Smooth muscle cell (in vitro differentiated cells): ENCODE measurements around the gene ANKK1. TPM values are rescaled to one million over a fixed set of nuclear protein-coding genes. Genes with fewer than 3 reads are reported as not detected.

Experiments
- DNase-seq: peaks from one replicate; lab custom pipeline; 2025; ENCODE audit not compliant: unreplicated experiment; lab: John Stamatoyannopoulos, UW
- H2AFZ ChIP-seq: fragments of 200-600 bp; sonication (generic); 2 replicates; pipeline ENCODE4 v1.6.0; 2016; ENCODE audit warnings: antibody characterized with exemption, low read depth, mild to moderate bottlenecking
- H3F3A ChIP-seq: fragments of 200-600 bp; sonication (generic); 2 replicates; pipeline ENCODE4 v1.6.0; 2017; ENCODE audit warnings: antibody characterized with exemption, low read depth
- H3K27ac ChIP-seq: fragments of 200-600 bp; sonication (generic); 2 replicates; pipeline ENCODE4 v1.5.1; 2016; ENCODE audit warnings: low read depth, mild to moderate bottlenecking
- H3K27me3 ChIP-seq: fragments of 200-600 bp; sonication (generic); 2 replicates; pipeline ENCODE4 v1.6.1; 2016; ENCODE audit warnings: low read depth, mild to moderate bottlenecking
- H3K36me3 ChIP-seq: fragments of 200-600 bp; sonication (generic); 2 replicates; pipeline ENCODE4 v1.5.1; 2016; ENCODE audit warnings: low read depth
- H3K4me1 ChIP-seq: fragments of 200-600 bp; sonication (generic); 2 replicates; pipeline ENCODE4 v1.5.1; 2016; ENCODE audit warnings: low read depth
- H3K4me2 ChIP-seq: fragments of 200-600 bp; sonication (generic); 2 replicates; pipeline ENCODE4 v1.6.0; 2016; ENCODE audit warnings: mild to moderate bottlenecking
- H3K4me3 ChIP-seq: fragments of 200-600 bp; sonication (generic); 2 replicates; pipeline ENCODE4 v1.5.1; 2016; ENCODE audit warnings: mild to moderate bottlenecking
- H3K79me2 ChIP-seq: fragments of 200-600 bp; sonication (generic); 2 replicates; pipeline ENCODE4 v1.6.0; 2016; ENCODE audit warnings: low read depth, mild to moderate bottlenecking
- H3K9ac ChIP-seq: fragments of 200-600 bp; sonication (generic); 2 replicates; pipeline ENCODE4 v1.6.0; 2016; ENCODE audit warnings: low read depth
- H3K9me3 ChIP-seq: fragments of 200-600 bp; sonication (generic); replicated peaks from 2 replicates; pipeline ENCODE4 v1.5.1; 2016; ENCODE audit warnings: low read depth
- H4K20me1 ChIP-seq: fragments of 200-600 bp; sonication (generic); 2 replicates; pipeline ENCODE4 v1.6.0; 2016; ENCODE audit warnings: low read depth
- WGBS: methylation state at CpG from one replicate; pipeline ENCODE4 v1.1.7; 2016; ENCODE audit warnings: low lambda C conversion rate; 5-methylcytosine and 5-hydroxymethylcytosine counted together
- polyA plus RNA-seq: library from polyadenylated mRNA; unstranded; fragments of >200 nt; fragmentation: Nextera tagmentation; extraction: Ambion mirVana; gene quantifications from 2 replicates; pipeline ENCODE4 v1.2.1, GENCODE V29; 2016
- total RNA-seq: library from RNA; depleted of rRNA; stranded (reverse); fragments of >200 nt; gene quantifications from 2 replicates; pipeline ENCODE4 v1.2.3, GENCODE V29; 2014
- TF ChIP-seq, protein P1 (sequence below): fragments of 200-600 bp; sonication (generic); IDR thresholded peaks from 2 replicates; pipeline ENCODE4 v1.5.1; 2017; ENCODE audit warnings: borderline replicate concordance, mild to moderate bottlenecking, antibody characterized with exemption; ENCODE audit not compliant: insufficient read depth, poor library complexity, severe bottlenecking

Gene ANKK1
- total and polyA plus RNA-seq, 2 experiments from 2014 or later: not detected

DNA sequence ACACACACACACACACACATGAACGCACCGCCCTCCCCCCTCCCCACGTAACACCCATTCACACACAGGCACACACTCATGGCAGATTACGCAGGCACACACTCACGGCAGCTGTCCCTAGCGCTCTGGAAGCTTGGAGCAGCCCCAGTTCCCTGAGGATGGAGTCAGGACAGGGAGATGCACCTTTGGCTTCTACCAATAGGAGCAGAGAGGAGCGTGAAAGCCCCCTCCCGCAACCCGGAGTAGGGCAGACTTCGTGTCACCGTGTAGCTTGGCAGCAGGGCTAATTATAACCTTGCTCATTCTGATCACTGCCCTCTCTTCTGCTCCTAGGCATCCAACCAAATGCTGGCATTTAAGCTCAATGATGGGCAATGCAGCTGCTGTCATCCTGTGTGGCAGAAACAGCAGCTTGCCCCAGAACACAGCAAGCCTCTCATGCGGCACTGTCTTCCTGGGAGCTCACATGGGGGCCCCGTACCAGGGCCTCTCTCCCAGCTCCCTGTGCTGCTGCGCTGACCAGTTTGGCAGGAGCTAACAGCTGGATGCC, 31.9 kb downstream of the ANKK1 start:
- H3K36me3 ChIP-seq: no peaks in the 10 kb centered on the region
- 90% methylated on average over 14 of the region's 14 CpGs for WGBS
- TF ChIP-seq, protein P1, sequence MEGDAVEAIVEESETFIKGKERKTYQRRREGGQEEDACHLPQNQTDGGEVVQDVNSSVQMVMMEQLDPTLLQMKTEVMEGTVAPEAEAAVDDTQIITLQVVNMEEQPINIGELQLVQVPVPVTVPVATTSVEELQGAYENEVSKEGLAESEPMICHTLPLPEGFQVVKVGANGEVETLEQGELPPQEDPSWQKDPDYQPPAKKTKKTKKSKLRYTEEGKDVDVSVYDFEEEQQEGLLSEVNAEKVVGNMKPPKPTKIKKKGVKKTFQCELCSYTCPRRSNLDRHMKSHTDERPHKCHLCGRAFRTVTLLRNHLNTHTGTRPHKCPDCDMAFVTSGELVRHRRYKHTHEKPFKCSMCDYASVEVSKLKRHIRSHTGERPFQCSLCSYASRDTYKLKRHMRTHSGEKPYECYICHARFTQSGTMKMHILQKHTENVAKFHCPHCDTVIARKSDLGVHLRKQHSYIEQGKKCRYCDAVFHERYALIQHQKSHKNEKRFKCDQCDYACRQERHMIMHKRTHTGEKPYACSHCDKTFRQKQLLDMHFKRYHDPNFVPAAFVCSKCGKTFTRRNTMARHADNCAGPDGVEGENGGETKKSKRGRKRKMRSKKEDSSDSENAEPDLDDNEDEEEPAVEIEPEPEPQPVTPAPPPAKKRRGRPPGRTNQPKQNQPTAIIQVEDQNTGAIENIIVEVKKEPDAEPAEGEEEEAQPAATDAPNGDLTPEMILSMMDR: no peak
- no peaks in the 10 kb centered on the region for H3K9me3 ChIP-seq
- no peak overlapping the region for H3K4me2 ChIP-seq
- no peaks in the 10 kb centered on the region for H4K20me1 ChIP-seq
- H3K79me2 ChIP-seq: no peaks in the 10 kb centered on the region
- no peak overlapping the region for H3K4me3 ChIP-seq
- H3K27me3 ChIP-seq: no peaks in the 10 kb centered on the region
- no peak for DNase-seq
- no peaks in the 10 kb centered on the region for H3F3A ChIP-seq
- no peak overlapping the region for H2AFZ ChIP-seq
- H3K27ac ChIP-seq: no peak overlapping the region
- no peaks in the 10 kb centered on the region for H3K4me1 ChIP-seq
- H3K9ac ChIP-seq: no peak overlapping the region

DNA sequence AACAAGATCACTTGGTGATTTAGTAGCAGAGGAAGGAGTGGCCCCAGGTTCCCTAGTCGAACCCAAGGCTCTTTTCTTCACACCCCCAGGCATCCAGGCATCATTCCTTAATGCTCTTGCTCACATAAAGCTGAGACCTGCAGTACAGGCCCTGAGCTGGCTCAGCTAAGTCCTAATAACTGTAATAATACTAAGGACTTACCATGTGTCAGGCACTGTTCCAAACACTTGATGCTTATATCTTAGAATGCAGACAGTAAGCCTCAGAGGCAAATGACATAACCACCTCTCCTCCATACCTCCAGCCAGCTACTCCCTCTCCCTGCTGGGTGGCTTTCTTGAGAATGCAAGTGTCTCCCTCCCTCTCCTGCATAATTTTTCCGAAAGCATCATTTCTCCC, 33.2 kb downstream of the ANKK1 start:
- Histone ChIP-seq H3F3A (no peaks in the 10 kb centered on the region), H4K20me1 (no peaks in the 10 kb centered on the region), H3K79me2 (no peaks in the 10 kb centered on the region), H3K27ac (no peak overlapping the region), H3K4me2 (no peak overlapping the region), H3K4me3 (no peak overlapping the region), H3K9me3 (no peaks in the 10 kb centered on the region), H3K36me3 (no peaks in the 10 kb centered on the region), H3K9ac (no peak overlapping the region), H3K27me3 (peaks cover 6% of the 10 kb centered on the region), H3K4me1 (no peaks in the 10 kb centered on the region), H2AFZ (no peak overlapping the region)
- no peak for DNase-seq
- 44% methylated on average over 2 of the region's 2 CpGs for WGBS
- TF ChIP-seq, protein P1: no peak

DNA sequence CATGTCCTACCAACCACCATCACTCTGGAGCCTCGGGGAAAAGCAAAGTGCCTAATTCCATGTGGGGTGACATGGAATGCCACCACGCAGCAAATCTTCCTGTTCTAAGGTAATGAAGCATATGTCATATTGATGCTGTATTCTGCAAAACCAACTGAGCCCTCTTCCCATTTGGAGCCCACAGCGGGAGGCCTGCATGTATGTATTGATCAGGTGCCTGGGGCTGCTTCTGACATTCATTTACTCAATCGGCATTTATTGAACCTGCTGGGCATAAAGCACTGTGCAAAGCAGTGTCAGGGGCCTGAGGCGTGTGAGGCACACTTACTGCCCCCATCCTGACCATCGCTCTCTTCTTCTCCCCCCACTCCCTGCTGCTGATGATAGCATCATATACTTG, 39.1 kb downstream of the ANKK1 start:
- 86% methylated on average over 6 of the region's 6 CpGs for WGBS

More for the DNA sequence above, 39.1 kb downstream of the ANKK1 start:
- Histone ChIP-seq H3F3A (no peaks in the 10 kb centered on the region), H3K36me3 (no peaks in the 10 kb centered on the region), H3K4me2 (no peak overlapping the region), H2AFZ (no peak overlapping the region), H3K9ac (no peak overlapping the region), H3K79me2 (no peaks in the 10 kb centered on the region), H3K4me1 (no peaks in the 10 kb centered on the region), H3K27ac (no peak overlapping the region), H3K4me3 (no peak overlapping the region), H3K9me3 (no peaks in the 10 kb centered on the region), H3K27me3 (peaks cover 6% of the 10 kb centered on the region), H4K20me1 (no peaks in the 10 kb centered on the region)
- TF ChIP-seq, protein P1: no peak
- DNase-seq: no peak
